ENCODE measurements around the gene OR2A5. TPM values are rescaled to one million over a fixed set of nuclear protein-coding genes. Genes with fewer than 3 reads are reported as not detected.

The OR2A5 gene
- total RNA-seq, 2 experiments from 2014 or later = not detected

Other genes starting within 250 kb of the OR2A5 start
- 10 to 100 TPM; 24.7 to 25.2 TPM for gene TCAF1, start 146.8 kb upstream of the OR2A5 start, total RNA-seq
- not detected for gene OR2F2, start 113.7 kb upstream of the OR2A5 start, total RNA-seq
- gene OR2F1, start 94.1 kb upstream of the OR2A5 start, total RNA-seq = not detected
- not detected for gene OR6B1, start 48.6 kb upstream of the OR2A5 start, total RNA-seq
- not detected for gene OR2A25, start 20.9 kb downstream of the OR2A5 start, total RNA-seq
- gene OR2A12, start 37.3 kb downstream of the OR2A5 start, total RNA-seq = not detected
- not detected for gene OR2A2, start 60.6 kb downstream of the OR2A5 start, total RNA-seq
- not detected for gene OR2A14, start 74.2 kb downstream of the OR2A5 start, total RNA-seq
- 1 to 10 TPM; 3.4 to 5.3 TPM for gene CTAGE4, start 134.5 kb downstream of the OR2A5 start, total RNA-seq
- 1 to 10 TPM; 6.0 to 6.2 TPM for gene ARHGEF35, start 146.9 kb downstream of the OR2A5 start, total RNA-seq
- gene OR2A42, start 190.7 kb downstream of the OR2A5 start, total RNA-seq = not detected
- gene OR2A7, start 215.8 kb downstream of the OR2A5 start, total RNA-seq = 1 to 10 TPM; 3.0 to 3.2 TPM
- gene CTAGE8, start 220.3 kb downstream of the OR2A5 start, total RNA-seq = 1 to 10 TPM in 1 of 2 experiments, not detected in 1; 1.4 TPM